ENCODE data around the gene CD44.

DNA sequence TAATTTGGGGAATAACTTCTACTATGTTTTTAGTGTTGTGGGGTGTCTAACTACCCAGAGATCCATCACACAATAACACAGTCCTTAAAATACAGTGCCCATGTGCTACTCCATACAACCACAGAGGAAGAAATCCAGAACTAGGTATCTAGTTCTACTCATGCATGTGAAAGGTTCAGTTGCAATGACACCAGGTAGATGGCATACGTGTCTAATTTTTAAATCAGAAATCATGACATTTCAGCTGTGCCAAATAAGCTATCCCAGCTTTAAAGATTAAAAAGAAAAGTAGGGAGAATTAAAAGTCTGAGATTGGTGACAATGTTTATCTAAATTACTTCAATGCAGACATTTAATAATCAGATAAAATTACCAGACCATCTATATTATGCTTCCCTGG is 122.2 kb downstream of the CD44 start:
- TF ChIP-seq, protein P1, sequence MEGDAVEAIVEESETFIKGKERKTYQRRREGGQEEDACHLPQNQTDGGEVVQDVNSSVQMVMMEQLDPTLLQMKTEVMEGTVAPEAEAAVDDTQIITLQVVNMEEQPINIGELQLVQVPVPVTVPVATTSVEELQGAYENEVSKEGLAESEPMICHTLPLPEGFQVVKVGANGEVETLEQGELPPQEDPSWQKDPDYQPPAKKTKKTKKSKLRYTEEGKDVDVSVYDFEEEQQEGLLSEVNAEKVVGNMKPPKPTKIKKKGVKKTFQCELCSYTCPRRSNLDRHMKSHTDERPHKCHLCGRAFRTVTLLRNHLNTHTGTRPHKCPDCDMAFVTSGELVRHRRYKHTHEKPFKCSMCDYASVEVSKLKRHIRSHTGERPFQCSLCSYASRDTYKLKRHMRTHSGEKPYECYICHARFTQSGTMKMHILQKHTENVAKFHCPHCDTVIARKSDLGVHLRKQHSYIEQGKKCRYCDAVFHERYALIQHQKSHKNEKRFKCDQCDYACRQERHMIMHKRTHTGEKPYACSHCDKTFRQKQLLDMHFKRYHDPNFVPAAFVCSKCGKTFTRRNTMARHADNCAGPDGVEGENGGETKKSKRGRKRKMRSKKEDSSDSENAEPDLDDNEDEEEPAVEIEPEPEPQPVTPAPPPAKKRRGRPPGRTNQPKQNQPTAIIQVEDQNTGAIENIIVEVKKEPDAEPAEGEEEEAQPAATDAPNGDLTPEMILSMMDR (conservative IDR thresholded peaks at IDR 0.05 in 1 of 2, IDR thresholded peaks at IDR 0.05 in 1 of 2; ENCODE audit: extremely low read depth in 1 of 2, insufficient read depth in 1 of 2, low read depth in 1 of 2, low read length in 2 of 2) = peak in 1 of 2 donors; percentile 26
- TF ChIP-seq EZH2 (IDR thresholded peaks at IDR 0.05; ENCODE audit: borderline replicate concordance, low read length) = no peak
